HG03139 (cell line): ENCODE data around the gene ZFAND2A.
"Not testable (repeated sequence)": the region's sequence is repeated elsewhere in the genome, so short reads cannot be mapped to it uniquely, and the experiment has no call there.

Experiments
- ATAC-seq: cut with Tn5 transposase; IDR thresholded peaks from one replicate; pipeline ENCODE4 v1.9.1; 2021; ENCODE audit not compliant: unreplicated experiment

Gene ZFAND2A

GRCh38 chr7:1127001-1127400 is 33.0 kb downstream of the ZFAND2A start:
- ATAC-seq: no peak

- ATAC-seq: no peak
Measured at GRCh38 chr7:1125603-1125969, 34.4 kb downstream of the ZFAND2A start.

- ATAC-seq: no peak
Measured at GRCh38 chr7:1124816-1125602, 35.0 kb downstream of the ZFAND2A start.

DNA sequence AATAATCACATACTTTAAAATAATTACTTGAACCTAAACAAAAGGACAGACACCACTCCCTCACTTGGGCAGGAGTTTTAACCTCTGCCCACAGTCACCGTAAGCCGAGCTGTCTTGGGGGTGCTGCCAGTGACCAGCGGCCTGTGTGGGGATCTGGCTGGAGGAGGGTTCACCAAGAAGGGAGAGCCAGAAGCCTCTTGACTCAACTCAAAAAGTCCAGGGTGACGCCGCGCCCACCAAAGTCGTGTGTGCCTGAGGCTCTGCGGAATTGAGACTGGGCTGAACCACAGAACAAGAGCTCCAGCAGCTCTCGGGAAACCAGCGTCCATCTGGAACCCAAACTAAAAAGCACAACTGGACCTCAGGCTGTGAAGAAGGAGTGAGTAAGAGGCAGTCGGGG is 35.8 kb downstream of the ZFAND2A start:
- no peak for ATAC-seq

GRCh38 chr7:1123715-1124114 is 36.3 kb downstream of the ZFAND2A start:
- ATAC-seq: no peak

DNA sequence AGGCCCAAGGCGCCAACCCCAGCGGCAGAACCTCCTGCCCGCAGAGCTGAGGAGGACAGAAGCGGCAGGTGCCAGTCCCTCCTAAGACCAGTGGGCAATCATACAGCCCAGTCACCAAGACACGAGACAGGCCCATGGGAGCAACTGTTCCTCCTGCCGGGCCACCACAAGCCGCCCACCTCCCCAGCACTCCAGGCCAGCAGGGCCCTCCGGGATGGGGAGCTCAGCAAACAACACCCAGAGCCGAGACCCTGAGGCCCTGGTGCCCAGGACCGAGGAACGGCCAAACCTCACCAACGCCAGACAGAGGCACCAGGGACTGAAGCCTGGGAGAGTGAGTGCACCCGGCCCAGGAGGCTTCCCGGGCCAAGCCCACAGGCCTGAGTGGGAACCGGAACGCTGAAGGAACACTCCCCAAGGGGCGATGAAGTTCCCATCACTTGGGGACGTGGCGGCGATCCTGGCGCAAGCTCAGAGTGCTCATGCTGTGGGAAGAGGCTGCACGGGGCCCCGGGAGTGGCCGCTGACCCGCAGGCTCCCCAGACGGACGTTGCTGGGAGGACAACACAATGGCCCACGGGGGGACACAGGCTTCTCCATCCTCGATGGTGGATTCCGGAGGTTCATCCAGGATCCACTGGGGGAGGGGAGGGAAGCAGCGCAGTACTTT is 37.0 kb downstream of the ZFAND2A start:
- ATAC-seq: no peak

DNA sequence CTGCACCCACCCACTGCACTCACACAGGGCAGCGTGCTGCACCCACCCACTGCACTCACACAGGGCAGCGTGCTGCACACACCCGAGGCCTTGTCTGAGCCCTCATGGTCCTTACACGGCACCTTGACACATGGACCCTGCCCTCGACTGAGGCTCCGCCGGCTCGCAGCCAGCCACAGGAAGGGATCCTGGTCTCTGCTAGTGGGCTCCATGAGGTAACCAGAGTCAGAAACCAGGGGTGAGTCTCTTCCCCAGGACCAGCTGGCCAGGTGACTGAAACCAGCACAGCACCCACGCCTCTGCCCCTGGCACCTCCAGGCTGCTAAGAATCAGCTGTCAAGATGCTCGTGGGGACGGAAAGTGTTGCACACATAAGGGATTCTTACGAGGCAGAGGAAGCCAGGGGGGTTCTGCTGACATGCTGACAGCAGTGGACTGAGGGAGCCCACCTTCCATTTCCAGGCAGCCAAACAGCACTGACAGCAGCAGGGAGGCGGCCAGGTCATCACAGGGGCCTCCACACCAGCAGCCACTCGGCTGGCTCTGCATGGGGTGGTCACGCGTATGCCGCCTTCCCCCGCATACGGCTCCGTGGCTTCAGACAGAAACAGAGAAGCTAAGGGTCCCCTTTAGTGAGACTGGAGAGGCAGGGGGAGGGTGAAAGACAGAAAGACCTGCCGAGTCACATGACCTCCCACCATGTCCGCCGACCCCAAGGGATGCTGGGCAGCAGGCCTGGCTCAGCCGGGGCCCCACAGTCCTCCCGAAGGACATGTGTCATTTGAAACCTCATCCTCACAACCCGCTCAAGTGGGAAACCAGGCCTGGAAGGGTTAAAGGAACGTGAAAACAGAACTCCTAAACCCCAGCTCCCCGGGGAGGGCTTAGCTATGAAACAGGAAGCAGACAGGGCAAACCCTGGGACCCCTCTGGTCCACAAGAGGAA is 37.8 kb downstream of the ZFAND2A start:
- no peak for ATAC-seq

GRCh38 chr7:1121476-1121875 is 38.5 kb downstream of the ZFAND2A start:
- ATAC-seq: no peak

- no peak for ATAC-seq
Measured at GRCh38 chr7:1120791-1121190, 39.2 kb downstream of the ZFAND2A start.

DNA sequence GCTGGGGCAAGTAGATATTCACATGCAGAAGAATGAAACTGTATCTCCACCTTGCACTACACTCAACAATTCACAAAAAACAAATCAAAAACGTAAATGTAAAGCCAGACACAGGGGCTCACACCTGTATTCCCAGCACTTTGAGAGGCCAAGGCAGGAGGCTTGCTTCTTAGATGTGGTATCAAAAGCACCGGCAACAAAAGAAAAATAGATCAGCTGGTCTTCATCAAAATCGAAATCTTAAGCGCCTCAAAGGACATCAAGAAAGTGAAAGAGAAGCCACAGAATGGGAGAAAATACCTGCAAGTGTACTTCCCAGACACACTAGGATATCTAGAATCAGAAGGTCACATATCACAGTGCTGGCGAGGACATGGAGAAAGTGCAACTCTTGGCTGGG is 40.8 kb downstream of the ZFAND2A start:
- no peak for ATAC-seq

DNA sequence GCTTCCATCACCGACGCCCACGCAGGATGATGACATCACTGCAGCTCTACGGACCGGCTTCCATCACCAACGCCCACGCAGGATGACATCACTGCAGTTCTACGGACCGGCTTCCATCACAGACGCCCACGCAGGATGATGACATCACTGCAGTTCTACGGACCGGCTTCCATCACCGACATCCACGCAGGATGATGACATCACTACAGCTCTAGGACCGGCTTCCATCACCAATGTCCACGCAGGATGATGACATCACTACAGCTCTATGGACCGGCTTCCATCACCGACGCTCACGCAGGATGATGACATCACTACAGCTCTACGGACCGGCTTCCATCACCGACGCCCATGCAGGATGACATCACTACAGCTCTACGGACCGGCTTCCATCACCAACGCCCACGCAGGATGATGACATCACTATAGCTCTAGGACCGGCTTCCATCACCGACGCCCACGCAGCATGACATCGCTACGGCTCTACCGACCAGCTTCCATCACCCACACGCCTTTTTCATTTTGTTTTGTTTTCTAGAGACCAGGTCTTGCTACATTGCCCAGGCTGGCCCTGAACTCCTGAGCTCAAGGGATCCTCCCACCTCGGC is 42.6 kb downstream of the ZFAND2A start:
- no peak for ATAC-seq

- not testable (repeated sequence) for ATAC-seq
Measured at GRCh38 chr7:1116383-1117008, 43.5 kb downstream of the ZFAND2A start.

- ATAC-seq: not testable (repeated sequence)
Measured at GRCh38 chr7:1115171-1116045, 44.6 kb downstream of the ZFAND2A start.

- no peak for ATAC-seq
Measured at GRCh38 chr7:1114505-1114904, 45.5 kb downstream of the ZFAND2A start.

DNA sequence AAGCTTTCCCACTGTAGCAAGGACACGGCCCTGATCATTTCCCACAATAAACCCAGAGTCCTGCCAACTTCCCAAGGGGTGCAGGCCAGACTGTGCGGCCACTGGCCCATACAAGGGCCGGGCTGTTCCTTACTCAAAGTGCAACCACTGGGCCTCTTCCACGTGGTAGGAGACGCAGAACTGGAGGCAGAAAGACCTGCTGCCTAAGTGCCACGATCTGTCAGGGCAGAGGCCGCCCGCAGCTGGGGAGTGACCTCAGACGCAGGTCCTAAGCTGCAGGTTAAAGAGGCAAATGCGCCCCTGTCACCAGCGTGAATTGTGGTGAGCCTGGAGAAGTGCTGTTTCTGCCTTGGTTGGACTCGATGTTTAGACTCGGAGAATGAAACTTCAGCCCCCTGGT is 45.9 kb downstream of the ZFAND2A start:
- no peak for ATAC-seq

- ATAC-seq: no peak
Measured at GRCh38 chr7:1113548-1113885, 46.5 kb downstream of the ZFAND2A start.

- ATAC-seq: no peak
Measured at GRCh38 chr7:1112625-1113547, 47.1 kb downstream of the ZFAND2A start.

GRCh38 chr7:1112109-1112508 is 47.9 kb downstream of the ZFAND2A start:
- ATAC-seq: no peak

DNA sequence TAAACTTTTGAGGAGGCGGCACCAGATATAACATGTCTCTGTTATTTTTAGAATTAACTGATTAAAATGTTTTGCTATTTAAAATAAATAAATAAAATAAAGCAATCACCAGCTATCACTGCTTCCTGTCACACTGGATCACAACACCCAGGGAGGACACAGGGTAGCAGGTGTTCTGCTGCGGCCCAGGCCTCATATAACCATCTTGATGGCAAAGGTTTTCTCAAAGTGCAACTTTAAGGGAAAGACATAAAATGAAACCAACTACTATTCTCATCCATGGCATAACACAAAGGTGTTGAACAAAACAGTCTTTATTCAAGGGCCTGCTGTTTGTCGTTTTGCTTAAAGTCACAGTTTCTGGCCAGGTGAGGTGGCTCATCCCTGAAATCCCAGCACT is 48.8 kb downstream of the ZFAND2A start:
- no peak for ATAC-seq
